NB4 (cell line): ENCODE data around the gene TOMM6.

ENCODE experiments used
- DNase-seq: peaks from one replicate; pipeline ENCODE4 v3.0.0; 2010; ENCODE audit warnings: low read depth
- H3K4me3 ChIP-seq: one replicate; pipeline ENCODE4 v1.5.1; 2011; ENCODE audit warnings: mild to moderate bottlenecking, low read depth, low read length, moderate library complexity
- MYC ChIP-seq: IDR thresholded peaks from 2 replicates; pipeline ENCODE4 v1.6.1; 2011; ENCODE audit warnings: low read depth, low read length
- POLR2A ChIP-seq: IDR thresholded peaks from 2 replicates; pipeline ENCODE4 v1.6.1; 2011; ENCODE audit warnings: mild to moderate bottlenecking; ENCODE audit not compliant: insufficient read length; ENCODE audit errors: extremely low read depth
- TF ChIP-seq, protein P1 (sequence below): IDR thresholded peaks from one replicate; pipeline ENCODE4 v1.5.1; 2012; ENCODE audit warnings: low read depth, low read length
- TF ChIP-seq, protein P2 (sequence below): IDR thresholded peaks from 2 replicates; pipeline ENCODE4 v1.6.1; 2011; ENCODE audit warnings: low read depth, low read length

Gene TOMM6

DNA sequence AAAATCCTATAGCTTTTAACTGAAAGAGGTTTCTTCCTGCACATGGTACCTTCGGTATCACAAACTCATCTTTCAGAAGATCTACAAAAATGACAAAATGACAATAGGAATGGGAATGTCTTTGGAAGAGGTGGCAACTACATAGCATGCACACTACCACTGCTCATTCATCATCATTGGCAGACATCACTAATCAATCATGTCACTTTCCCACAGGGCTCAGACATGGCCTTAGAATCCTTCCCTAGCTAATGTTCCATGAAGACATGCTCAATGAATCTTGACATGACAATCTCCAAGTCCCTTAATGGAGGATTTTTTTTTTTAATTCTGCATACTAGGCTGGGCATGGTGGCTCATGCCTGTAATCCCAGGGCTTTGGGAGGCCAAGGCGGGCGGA lies 37.1 kb upstream of the TOMM6 start:
- TF ChIP-seq, protein P1, sequence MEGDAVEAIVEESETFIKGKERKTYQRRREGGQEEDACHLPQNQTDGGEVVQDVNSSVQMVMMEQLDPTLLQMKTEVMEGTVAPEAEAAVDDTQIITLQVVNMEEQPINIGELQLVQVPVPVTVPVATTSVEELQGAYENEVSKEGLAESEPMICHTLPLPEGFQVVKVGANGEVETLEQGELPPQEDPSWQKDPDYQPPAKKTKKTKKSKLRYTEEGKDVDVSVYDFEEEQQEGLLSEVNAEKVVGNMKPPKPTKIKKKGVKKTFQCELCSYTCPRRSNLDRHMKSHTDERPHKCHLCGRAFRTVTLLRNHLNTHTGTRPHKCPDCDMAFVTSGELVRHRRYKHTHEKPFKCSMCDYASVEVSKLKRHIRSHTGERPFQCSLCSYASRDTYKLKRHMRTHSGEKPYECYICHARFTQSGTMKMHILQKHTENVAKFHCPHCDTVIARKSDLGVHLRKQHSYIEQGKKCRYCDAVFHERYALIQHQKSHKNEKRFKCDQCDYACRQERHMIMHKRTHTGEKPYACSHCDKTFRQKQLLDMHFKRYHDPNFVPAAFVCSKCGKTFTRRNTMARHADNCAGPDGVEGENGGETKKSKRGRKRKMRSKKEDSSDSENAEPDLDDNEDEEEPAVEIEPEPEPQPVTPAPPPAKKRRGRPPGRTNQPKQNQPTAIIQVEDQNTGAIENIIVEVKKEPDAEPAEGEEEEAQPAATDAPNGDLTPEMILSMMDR, result no peak
- TF ChIP-seq, protein P2, sequence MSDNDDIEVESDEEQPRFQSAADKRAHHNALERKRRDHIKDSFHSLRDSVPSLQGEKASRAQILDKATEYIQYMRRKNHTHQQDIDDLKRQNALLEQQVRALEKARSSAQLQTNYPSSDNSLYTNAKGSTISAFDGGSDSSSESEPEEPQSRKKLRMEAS, result no peak
- TF ChIP-seq POLR2A (no peak), MYC (no peak)
- H3K4me3 ChIP-seq, result no peak overlapping the region
- no peak for DNase-seq

DNA sequence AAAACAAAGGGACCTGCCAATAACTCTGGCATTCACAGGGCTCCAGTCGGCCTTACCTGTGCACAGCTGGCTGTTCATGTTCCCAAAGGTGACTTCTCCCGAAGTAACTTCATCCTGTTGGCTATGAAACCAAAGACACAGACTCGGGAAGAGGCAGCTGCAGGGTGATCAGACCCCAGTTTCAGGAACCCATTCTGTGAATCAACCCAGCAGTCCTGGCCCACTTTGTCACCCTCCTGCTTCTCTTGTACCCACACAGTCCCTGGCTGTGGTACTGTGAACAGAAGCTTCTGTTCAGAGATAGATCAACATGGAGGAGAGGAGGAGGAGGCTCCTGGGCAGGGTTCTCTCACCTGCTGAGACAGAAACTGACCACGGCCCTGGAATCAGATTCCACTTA lies 31.6 kb upstream of the TOMM6 start:
- no peak overlapping the region for H3K4me3 ChIP-seq
- DNase-seq, result no peak
- TF ChIP-seq POLR2A (no peak), MYC (no peak)
- TF ChIP-seq, protein P2, result no peak
- TF ChIP-seq, protein P1, result no peak

DNA sequence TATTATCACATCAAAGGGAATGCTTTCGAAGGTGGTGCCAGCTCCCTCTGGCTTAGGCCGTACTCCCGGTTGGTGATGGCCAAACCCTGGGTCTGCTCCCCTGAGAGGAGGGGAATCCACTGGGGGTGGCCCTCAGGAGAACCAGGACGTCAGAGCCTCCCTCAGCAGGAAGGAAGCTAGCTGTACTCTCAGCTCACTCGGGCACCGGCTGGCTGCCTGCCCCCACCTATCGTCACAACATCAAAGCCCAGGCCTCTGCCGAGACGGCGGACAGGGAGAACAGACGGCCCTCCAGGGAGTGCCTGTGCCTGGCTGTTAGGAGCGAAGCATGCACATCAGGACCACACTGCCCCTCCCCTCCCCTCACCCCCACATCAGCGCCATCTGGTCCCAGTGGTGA lies 31.1 kb upstream of the TOMM6 start:
- TF ChIP-seq, protein P1, result no peak
- TF ChIP-seq, protein P2, result no peak
- no peak for TF ChIP-seq POLR2A
- no peak for TF ChIP-seq MYC
- DNase-seq, result no peak
- no peak overlapping the region for H3K4me3 ChIP-seq

DNA sequence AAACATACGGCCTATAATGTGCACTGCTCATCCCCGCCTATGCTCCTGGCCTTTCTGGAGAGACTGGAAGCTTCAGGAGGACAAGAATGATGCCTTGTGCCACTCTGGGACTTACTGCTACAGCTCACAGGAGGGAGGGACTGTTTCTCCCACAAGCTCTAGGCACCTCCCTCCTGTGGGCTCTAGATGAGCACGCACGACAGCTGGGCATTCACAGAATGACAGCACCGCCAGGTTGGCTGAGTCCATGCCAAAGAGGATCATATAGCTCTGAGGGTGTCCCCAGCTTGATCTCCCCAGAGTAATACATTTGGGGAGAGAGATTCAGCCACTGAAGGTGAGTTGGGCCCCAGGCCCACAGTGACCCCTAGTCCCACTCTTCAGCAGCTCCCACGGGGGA lies 30.2 kb upstream of the TOMM6 start:
- DNase-seq, result no peak
- TF ChIP-seq, protein P2, result no peak
- TF ChIP-seq, protein P1, result no peak
- TF ChIP-seq POLR2A (no peak), MYC (no peak)

DNA sequence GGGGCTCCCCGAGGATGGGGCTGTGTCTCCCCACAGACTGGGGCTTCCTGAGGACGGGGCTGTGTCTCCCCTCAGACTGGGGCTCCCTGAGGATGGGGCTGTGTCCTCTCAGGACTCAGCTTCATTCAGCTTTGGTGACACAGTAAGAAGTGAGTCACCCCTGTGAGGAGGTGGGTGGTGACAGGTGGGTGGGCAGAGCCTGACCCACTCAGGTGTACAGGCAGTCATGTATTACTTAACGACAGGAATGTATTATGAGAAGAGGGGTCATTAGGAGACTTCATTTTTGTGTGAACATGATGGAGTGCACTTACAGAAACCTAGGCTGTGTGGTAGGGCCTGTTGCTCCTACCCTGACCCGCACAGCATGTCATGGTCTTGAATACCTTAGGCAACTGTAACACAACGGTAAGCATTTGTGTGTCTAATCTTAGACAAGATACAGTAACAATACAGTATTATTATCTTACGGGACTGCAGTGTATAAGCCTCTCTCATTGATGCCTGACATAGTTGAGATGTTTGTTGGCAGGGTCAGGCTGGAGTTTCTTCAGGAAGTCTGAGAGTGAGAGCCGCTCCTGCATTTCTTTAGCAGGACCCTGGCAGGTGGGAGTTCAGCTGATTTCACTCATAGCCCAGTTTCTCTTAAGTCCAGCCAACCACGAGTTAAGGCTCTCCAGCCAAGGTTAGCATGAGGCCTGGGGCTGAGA lies 29.4 kb upstream of the TOMM6 start:
- no peak overlapping the region for H3K4me3 ChIP-seq
- no peak for DNase-seq
- TF ChIP-seq, protein P2, result no peak
- TF ChIP-seq POLR2A, result no peak
- TF ChIP-seq, protein P1, result no peak
- no peak for TF ChIP-seq MYC

More for the DNA sequence above, 30.2 kb upstream of the TOMM6 start:
- no peak overlapping the region for H3K4me3 ChIP-seq
